Panc1 (cell line): ENCODE data around the gene MYL9.

ENCODE experiments used
- CTCF ChIP-seq: fragments of 450-650 bp; IDR thresholded peaks from 2 replicates; pipeline ENCODE4 v1.5.1; 2017; ENCODE audit warnings: mild to moderate bottlenecking
- POLR2AphosphoS5 ChIP-seq: IDR thresholded peaks from 2 replicates; pipeline ENCODE4 v1.6.1; 2012; ENCODE audit warnings: mild to moderate bottlenecking, low read depth, low read length, moderate library complexity
- REST ChIP-seq, 2 experiments: IDR thresholded peaks; 2 replicates each; pipeline ENCODE4 v1.6.1; 2011 to 2012; ENCODE audit warnings: low read depth in 2 of 2, control low read depth in 1 of 2, low read length in 1 of 2, mild to moderate bottlenecking in 1 of 2, moderate library complexity in 1 of 2; ENCODE audit not compliant: insufficient read depth in 1 of 2
- SIN3A ChIP-seq: IDR thresholded peaks from 2 replicates; pipeline ENCODE4 v1.6.1; 2012; ENCODE audit warnings: low read depth, mild to moderate bottlenecking, low read length, moderate library complexity, borderline replicate concordance; ENCODE audit not compliant: insufficient read depth
- TCF7L2 ChIP-seq: IDR thresholded peaks from 2 replicates; pipeline ENCODE4 v1.6.1; 2011; ENCODE audit warnings: mild to moderate bottlenecking, low read depth, low read length, inconsistent platforms

- no peak for TF ChIP-seq CTCF
- no peak for TF ChIP-seq REST (IDR thresholded peaks at IDR 0.05; ENCODE audit: insufficient read depth in 1 of 2, low read depth in 2 of 2, low read length in 1 of 2)
- no peak for TF ChIP-seq SIN3A
- no peak for TF ChIP-seq TCF7L2
- no peak for TF ChIP-seq POLR2AphosphoS5
Measured at GRCh38 chr20:36493801-36494114, 47.6 kb upstream of the MYL9 start.
